Muscle of arm (tissue), 12 donors: ENCODE data around the gene SAYSD1. TPM values are rescaled to one million over a fixed set of nuclear protein-coding genes. Genes with fewer than 3 reads are reported as not detected.

ENCODE experiments used
- DNase-seq: peaks from one replicate; pipeline ENCODE4 v3.0.0-alpha.2; 2013
- polyA plus RNA-seq, 12 donors: library from polyadenylated mRNA; unstranded; fragments of 120-200 nt; gene quantifications; one replicate each; pipeline ENCODE4 v1.2.1, GENCODE V29; 2013; ENCODE audit not compliant: insufficient read length in 12 of 12

Gene SAYSD1
- polyA plus RNA-seq, 12 donors = 5.5 to 15.8 (median 12.1) TPM; not detected in 1

GRCh38 chr6:39114388-39114703 is 640 bp downstream of the SAYSD1 start:
- DNase-seq = no peak

GRCh38 chr6:39113788-39114187 is 1.2 kb downstream of the SAYSD1 start:
- DNase-seq = no peak

GRCh38 chr6:39111280-39111679 is 3.7 kb downstream of the SAYSD1 start:
- DNase-seq = no peak

- no peak for DNase-seq
Measured at GRCh38 chr6:39108041-39108839, 6.7 kb downstream of the SAYSD1 start.

GRCh38 chr6:39107641-39108040 is 7.3 kb downstream of the SAYSD1 start:
- DNase-seq = no peak

- DNase-seq = no peak
Measured at GRCh38 chr6:39107034-39107433, 8.0 kb downstream of the SAYSD1 start.

- DNase-seq = no peak
Measured at GRCh38 chr6:39104528-39104927, 10.5 kb downstream of the SAYSD1 start.

GRCh38 chr6:39102821-39103136 is 12.2 kb downstream of the SAYSD1 start:
- DNase-seq = no peak

- peak; percentile 34 for DNase-seq
Measured at GRCh38 chr6:39102071-39102820, 12.7 kb downstream of the SAYSD1 start.

GRCh38 chr6:39100358-39100757 is 14.6 kb downstream of the SAYSD1 start:
- no peak for DNase-seq

- no peak for DNase-seq
Measured at GRCh38 chr6:39095578-39095977, 19.4 kb downstream of the SAYSD1 start.

GRCh38 chr6:39093149-39093708 is 21.8 kb downstream of the SAYSD1 start:
- no peak for DNase-seq

- DNase-seq = no peak
Measured at GRCh38 chr6:39092124-39092523, 22.9 kb downstream of the SAYSD1 start.

GRCh38 chr6:39091220-39091619 is 23.8 kb downstream of the SAYSD1 start:
- DNase-seq = no peak

GRCh38 chr6:39090036-39090435 is 24.9 kb downstream of the SAYSD1 start:
- DNase-seq = no peak

GRCh38 chr6:39088331-39088730 is 26.7 kb downstream of the SAYSD1 start:
- DNase-seq = peak; percentile 45

- no peak for DNase-seq
Measured at GRCh38 chr6:39087197-39087596, 27.8 kb downstream of the SAYSD1 start.

- DNase-seq = no peak
Measured at GRCh38 chr6:39086711-39087110, 28.3 kb downstream of the SAYSD1 start.

- no peak for DNase-seq
Measured at GRCh38 chr6:39086294-39086693, 28.7 kb downstream of the SAYSD1 start.

- no peak for DNase-seq
Measured at GRCh38 chr6:39085129-39085797, 29.7 kb downstream of the SAYSD1 start.

GRCh38 chr6:39084506-39084905 is 30.5 kb downstream of the SAYSD1 start:
- no peak for DNase-seq

- DNase-seq = no peak
Measured at GRCh38 chr6:39083231-39083634, 31.8 kb downstream of the SAYSD1 start.

GRCh38 chr6:39082310-39082709 is 32.7 kb downstream of the SAYSD1 start:
- no peak for DNase-seq
